Activated B cell treated with CpG ODN at 0.5 μM for 24 hours (primary cell): ENCODE results near the gene PREPL. TPM values are rescaled to one million over a fixed set of nuclear protein-coding genes. Genes with fewer than 3 reads are reported as not detected.

ENCODE experiments used
- ATAC-seq: fragments of 200-7000 bp; cut with Tn5 transposase; one replicate; pipeline ENCODE4 v1.10.0; 2021; ENCODE audit warnings: low read depth, mild to moderate bottlenecking, moderate library complexity
- CTCF ChIA-PET: fragments of 350-600 bp; sonication (Branson Sonifier 250); formaldehyde crosslinking; loops from one replicate; lab custom pipeline; 2021; ENCODE audit warnings: antibody characterized with exemption; lab: Charles Lee
- POLR2A ChIA-PET: fragments of 350-600 bp; sonication (Branson Sonifier 250); formaldehyde crosslinking; loops from one replicate; lab custom pipeline; 2021; ENCODE audit warnings: antibody characterized with exemption; lab: Charles Lee
- DNase-seq: peaks from one replicate; pipeline ENCODE4 v3.0.0; 2022
- H3K27ac Mint-ChIP-seq: one replicate; pipeline ENCODE4 v1.8.0; 2020; ENCODE audit warnings: mixed read lengths
- H3K27me3 Mint-ChIP-seq: one replicate; pipeline ENCODE4 v1.8.0; 2021; ENCODE audit warnings: mixed read lengths
- H3K36me3 Mint-ChIP-seq: one replicate; pipeline ENCODE4 v1.8.0; 2021; ENCODE audit warnings: low read depth, mixed read lengths
- H3K4me1 Mint-ChIP-seq: one replicate; pipeline ENCODE4 v1.8.0; 2021; ENCODE audit warnings: mixed read lengths
- H3K4me3 Mint-ChIP-seq: one replicate; pipeline ENCODE4 v1.8.0; 2020; ENCODE audit warnings: mild to moderate bottlenecking, mixed read lengths
- H3K9me3 Mint-ChIP-seq: one replicate; pipeline ENCODE4 v1.8.0; 2020; ENCODE audit warnings: mixed read lengths
- CTCF ChIP-seq: fragments of 200-600 bp; IDR thresholded peaks from one replicate; pipeline ENCODE4 v1.8.0; 2022; ENCODE audit warnings: antibody characterized with exemption, mild to moderate bottlenecking
- intact Hi-C: fragments of 100-400 bp; cut with micrococcal nuclease; formaldehyde crosslinking; loops from one replicate; pipeline ENCODE4 v1.15.1; 2024
- total RNA-seq: library from RNA; stranded (reverse); gene quantifications from 2 replicates; pipeline ENCODE4 v1.2.3, GENCODE V29; 2022

The PREPL gene
- total RNA-seq, 1 donor from 2014 or later: 33.3 TPM

- no peaks in the 10 kb centered on the region for H3K27me3 Mint-ChIP-seq
- H3K9me3 Mint-ChIP-seq: no peaks in the 10 kb centered on the region
- intact Hi-C loops: no loop called here
- H3K4me3 Mint-ChIP-seq: no peak overlapping the region
- TF ChIP-seq CTCF: no peak
- ATAC-seq (no peak), DNase-seq (no peak)
- CTCF ChIA-PET: interaction anchor here (0.6 kb wide), 1 partner anchor 126 kb away, joined by 3 read pairs; no protein-coding TSS in a partner anchor
- H3K27ac Mint-ChIP-seq: no peak overlapping the region
- H3K36me3 Mint-ChIP-seq: peaks cover 11% of the 10 kb centered on the region
- peaks cover 3% of the 10 kb centered on the region for H3K4me1 Mint-ChIP-seq
- POLR2A ChIA-PET: interaction anchor here (0.7 to 0.9 kb wide), 2 partner anchors 10 to 12 kb away, joined by 4 to 9 read pairs; partner anchors contain the start of genes CAMKMT and PREPL
Measured at GRCh38 chr2:44351088-44351487, 10.2 kb downstream of the PREPL start.

GRCh38 chr2:44349506-44349905 lies 11.8 kb downstream of the PREPL start:
- Mint-ChIP-seq H3K4me3 (no peak overlapping the region), H3K4me1 (peaks cover 3% of the 10 kb centered on the region), H3K27ac (no peak overlapping the region), H3K36me3 (peaks cover 15% of the 10 kb centered on the region), H3K27me3 (no peaks in the 10 kb centered on the region), H3K9me3 (no peaks in the 10 kb centered on the region)
- intact Hi-C loops: no loop called here
- DNase-seq: no peak
- TF ChIP-seq CTCF: no peak
- ATAC-seq: no peak
- ChIA-PET CTCF (no interaction called here), POLR2A (interaction anchor here (1.1 kb wide), 1 partner anchor 12 kb away, joined by 3 read pairs; the partner anchor contains the start of gene CAMKMT)

GRCh38 chr2:44348400-44348799 lies 12.9 kb downstream of the PREPL start:
- no peaks in the 10 kb centered on the region for H3K9me3 Mint-ChIP-seq
- H3K27me3 Mint-ChIP-seq: no peaks in the 10 kb centered on the region
- no peak overlapping the region for H3K4me3 Mint-ChIP-seq
- ChIA-PET CTCF (no interaction called here), POLR2A (no interaction called here)
- TF ChIP-seq CTCF: no peak
- DNase-seq (no peak), ATAC-seq (no peak)
- peaks cover 3% of the 10 kb centered on the region for H3K4me1 Mint-ChIP-seq
- no peak overlapping the region for H3K27ac Mint-ChIP-seq
- H3K36me3 Mint-ChIP-seq: peaks cover 18% of the 10 kb centered on the region
- intact Hi-C loops: no loop called here

GRCh38 chr2:44347526-44347925 lies 13.8 kb downstream of the PREPL start:
- DNase-seq (no peak), ATAC-seq (no peak)
- POLR2A ChIA-PET: interaction anchor here (1.1 kb wide), 1 partner anchor 14 kb away, joined by 3 read pairs; the partner anchor contains the start of gene CAMKMT
- Mint-ChIP-seq H3K4me3 (no peak overlapping the region), H3K9me3 (no peaks in the 10 kb centered on the region), H3K27me3 (no peaks in the 10 kb centered on the region), H3K36me3 (peaks cover 23% of the 10 kb centered on the region), H3K27ac (no peak overlapping the region), H3K4me1 (peaks cover 3% of the 10 kb centered on the region)
- no peak for TF ChIP-seq CTCF
- intact Hi-C loops: no loop called here
- CTCF ChIA-PET: interaction anchor here (0.6 kb wide), 1 partner anchor 46 kb away, joined by 4 read pairs; no protein-coding TSS in a partner anchor

GRCh38 chr2:44342854-44343253 lies 18.4 kb downstream of the PREPL start:
- Mint-ChIP-seq H3K36me3 (peaks cover 50% of the 10 kb centered on the region), H3K4me1 (no peaks in the 10 kb centered on the region), H3K27ac (no peak overlapping the region), H3K4me3 (no peak overlapping the region), H3K27me3 (no peaks in the 10 kb centered on the region), H3K9me3 (no peaks in the 10 kb centered on the region)
- CTCF ChIA-PET: interaction anchor here (1.0 to 2.0 kb wide), 5 partner anchors 99 to 299 kb away, joined by 3 to 9 read pairs (median 3); no protein-coding TSS in a partner anchor
- no peak for TF ChIP-seq CTCF
- ATAC-seq (no peak), DNase-seq (no peak)
- intact Hi-C loops: loop anchor here (1.0 kb wide), 3 partner anchors 99 to 299 kb away; no protein-coding TSS in a partner anchor
- POLR2A ChIA-PET: interaction anchor here (0.6 kb wide), 1 partner anchor 109 kb away, joined by 3 read pairs; no protein-coding TSS in a partner anchor
